Activated T-helper 2 cell treated with anti-CD3 and anti-CD28 coated beads, Interferon-gamma antibody, Interleukin-2, Interleukin-4, amounts not matched to agents 10 μg/mL and 5 μg/mL and 100 μg/mL, durations not matched to agents 14 hours and 24 hours and 36 hours (primary cell): ENCODE measurements around the gene PSORS1C2. TPM values are rescaled to one million over a fixed set of nuclear protein-coding genes. Genes with fewer than 3 reads are reported as not detected.
"Not testable (repeated sequence)": the region's sequence is repeated elsewhere in the genome, so short reads cannot be mapped to it uniquely, and the experiment has no call there.

ENCODE experiments used
- DNase-seq: peaks from one replicate; pipeline ENCODE4 v3.0.0; 2021; ENCODE audit warnings: low spot score
- H3K27ac Mint-ChIP-seq: one replicate; pipeline ENCODE4 v1.8.0; 2021; ENCODE audit warnings: mixed read lengths
- H3K27me3 Mint-ChIP-seq: one replicate; pipeline ENCODE4 v1.8.0; 2021; ENCODE audit warnings: low read depth, mixed read lengths
- H3K36me3 Mint-ChIP-seq: one replicate; pipeline ENCODE4 v1.8.0; 2021; ENCODE audit warnings: low read depth, mixed read lengths
- H3K4me1 Mint-ChIP-seq: one replicate; pipeline ENCODE4 v1.8.0; 2021; ENCODE audit warnings: low read depth, mixed read lengths
- H3K4me3 Mint-ChIP-seq: one replicate; pipeline ENCODE4 v1.8.0; 2021; ENCODE audit warnings: low read depth, mild to moderate bottlenecking, moderate library complexity, mixed read lengths
- H3K9me3 Mint-ChIP-seq: one replicate; pipeline ENCODE4 v1.8.0; 2021; ENCODE audit warnings: mixed read lengths
- intact Hi-C: fragments of 100-400 bp; cut with micrococcal nuclease; formaldehyde crosslinking; loops from one replicate; pipeline ENCODE4 v1.15.1; 2023
- total RNA-seq: library from RNA; stranded (reverse); gene quantifications from 2 replicates; pipeline ENCODE4 v1.2.3, GENCODE V29; 2022

The PSORS1C2 gene
- not detected in 2 replicates for total RNA-seq

- no peak for DNase-seq
- Mint-ChIP-seq H3K9me3 (no peaks in the 10 kb centered on the region), H3K36me3 (peaks cover 6% of the 10 kb centered on the region), H3K27ac (no peak within 1 kb of the TSS), H3K4me3 (no peak within 1 kb of the TSS), H3K4me1 (peaks cover 3% of the 10 kb centered on the region), H3K27me3 (peaks cover 2% of the 10 kb centered on the region)
- intact Hi-C loops = no loop called here
These were observed at the start of gene PSORS1C2 for GRCh38 chr6:31138982-31139381. PSORS1C2 (minus strand) TSS chr6:31139066; CDS start chr6:31139026, 40 bp downstream.

GRCh38 chr6:31187780-31188194, 48.9 kb upstream of the PSORS1C2 start:
- Mint-ChIP-seq H3K27me3 (no peaks in the 10 kb centered on the region), H3K9me3 (no peaks in the 10 kb centered on the region), H3K36me3 (no peaks in the 10 kb centered on the region), H3K27ac (no peak overlapping the region), H3K4me1 (peaks cover 6% of the 10 kb centered on the region), H3K4me3 (no peak overlapping the region)
- intact Hi-C loops = no loop called here
- DNase-seq = no peak

GRCh38 chr6:31186052-31186734, 47.3 kb upstream of the PSORS1C2 start:
- DNase-seq = no peak
- H3K4me1 Mint-ChIP-seq = peaks cover 6% of the 10 kb centered on the region
- intact Hi-C loops = no loop called here
- H3K36me3 Mint-ChIP-seq = no peaks in the 10 kb centered on the region
- no peaks in the 10 kb centered on the region for H3K9me3 Mint-ChIP-seq
- H3K27ac Mint-ChIP-seq = no peak overlapping the region
- no peaks in the 10 kb centered on the region for H3K27me3 Mint-ChIP-seq
- no peak overlapping the region for H3K4me3 Mint-ChIP-seq

- intact Hi-C loops, H3K27ac Mint-ChIP-seq, DNase-seq: not testable (repeated sequence)
These were observed 46.8 kb upstream of the PSORS1C2 start for GRCh38 chr6:31185695-31186051.

GRCh38 chr6:31183859-31184258, 45.0 kb upstream of the PSORS1C2 start:
- H3K9me3 Mint-ChIP-seq, H3K27me3 Mint-ChIP-seq, H3K27ac Mint-ChIP-seq: not testable (repeated sequence)

More at GRCh38 chr6:31185695-31186051, 46.8 kb upstream of the PSORS1C2 start:
- H3K4me3 Mint-ChIP-seq, H3K36me3 Mint-ChIP-seq, H3K9me3 Mint-ChIP-seq, H3K4me1 Mint-ChIP-seq, H3K27me3 Mint-ChIP-seq: not testable (repeated sequence)

GRCh38 chr6:31183287-31183686, 44.4 kb upstream of the PSORS1C2 start:
- H3K9me3 Mint-ChIP-seq, H3K27me3 Mint-ChIP-seq, intact Hi-C loops, DNase-seq, H3K4me3 Mint-ChIP-seq, H3K27ac Mint-ChIP-seq, H3K36me3 Mint-ChIP-seq: not testable (repeated sequence)
- H3K4me1 Mint-ChIP-seq = peaks cover 11% of the 10 kb centered on the region

More at GRCh38 chr6:31183859-31184258, 45.0 kb upstream of the PSORS1C2 start:
- H3K4me1 Mint-ChIP-seq, intact Hi-C loops, DNase-seq, H3K36me3 Mint-ChIP-seq, H3K4me3 Mint-ChIP-seq: not testable (repeated sequence)

- intact Hi-C loops = no loop called here
- H3K36me3 Mint-ChIP-seq = no peaks in the 10 kb centered on the region
- peaks cover 11% of the 10 kb centered on the region for H3K4me1 Mint-ChIP-seq
- H3K27ac Mint-ChIP-seq = no peak overlapping the region
- H3K9me3 Mint-ChIP-seq = no peaks in the 10 kb centered on the region
- no peak for DNase-seq
- H3K27me3 Mint-ChIP-seq = no peaks in the 10 kb centered on the region
- H3K4me3 Mint-ChIP-seq = peak overlapping the region; percentile 45
These were observed 41.6 kb upstream of the PSORS1C2 start for GRCh38 chr6:31180500-31180899.

GRCh38 chr6:31179896-31180295, 41.0 kb upstream of the PSORS1C2 start:
- H3K4me3 Mint-ChIP-seq = no peak overlapping the region
- H3K36me3 Mint-ChIP-seq = no peaks in the 10 kb centered on the region
- no peaks in the 10 kb centered on the region for H3K9me3 Mint-ChIP-seq
- DNase-seq = no peak
- H3K4me1 Mint-ChIP-seq = peaks cover 9% of the 10 kb centered on the region
- H3K27ac Mint-ChIP-seq = no peak overlapping the region
- intact Hi-C loops = no loop called here
- no peaks in the 10 kb centered on the region for H3K27me3 Mint-ChIP-seq

GRCh38 chr6:31179042-31179386, 40.1 kb upstream of the PSORS1C2 start:
- H3K4me1 Mint-ChIP-seq = peaks cover 9% of the 10 kb centered on the region
- no peaks in the 10 kb centered on the region for H3K9me3 Mint-ChIP-seq
- no peak overlapping the region for H3K4me3 Mint-ChIP-seq
- no peaks in the 10 kb centered on the region for H3K27me3 Mint-ChIP-seq
- H3K36me3 Mint-ChIP-seq = no peaks in the 10 kb centered on the region
- no peak for DNase-seq
- intact Hi-C loops = no loop called here
- no peak overlapping the region for H3K27ac Mint-ChIP-seq

- Mint-ChIP-seq H3K9me3 (no peaks in the 10 kb centered on the region), H3K4me3 (no peak overlapping the region)
- intact Hi-C loops = no loop called here
These were observed 39.5 kb upstream of the PSORS1C2 start for GRCh38 chr6:31178143-31179041.

GRCh38 chr6:31175971-31176370, 37.1 kb upstream of the PSORS1C2 start:
- H3K27me3 Mint-ChIP-seq = no peaks in the 10 kb centered on the region
- peaks cover 9% of the 10 kb centered on the region for H3K4me1 Mint-ChIP-seq
- H3K9me3 Mint-ChIP-seq = no peaks in the 10 kb centered on the region
- intact Hi-C loops = no loop called here
- H3K36me3 Mint-ChIP-seq = no peaks in the 10 kb centered on the region
- DNase-seq = no peak
- H3K27ac Mint-ChIP-seq = no peak overlapping the region
- H3K4me3 Mint-ChIP-seq = no peak overlapping the region

More at GRCh38 chr6:31178143-31179041, 39.5 kb upstream of the PSORS1C2 start:
- H3K27me3 Mint-ChIP-seq = no peaks in the 10 kb centered on the region
- H3K4me1 Mint-ChIP-seq = peaks cover 9% of the 10 kb centered on the region
- DNase-seq = no peak
- no peaks in the 10 kb centered on the region for H3K36me3 Mint-ChIP-seq
- H3K27ac Mint-ChIP-seq = no peak overlapping the region

GRCh38 chr6:31174378-31174777, 35.5 kb upstream of the PSORS1C2 start:
- DNase-seq = no peak
- intact Hi-C loops = no loop called here
- Mint-ChIP-seq H3K27me3 (no peaks in the 10 kb centered on the region), H3K27ac (no peak overlapping the region), H3K4me3 (no peak overlapping the region), H3K4me1 (peaks cover 9% of the 10 kb centered on the region), H3K36me3 (no peaks in the 10 kb centered on the region), H3K9me3 (no peaks in the 10 kb centered on the region)

- Mint-ChIP-seq H3K4me3 (no peak overlapping the region), H3K36me3 (no peaks in the 10 kb centered on the region), H3K27me3 (no peaks in the 10 kb centered on the region), H3K9me3 (no peaks in the 10 kb centered on the region), H3K4me1 (peaks cover 3% of the 10 kb centered on the region), H3K27ac (no peak overlapping the region)
- intact Hi-C loops = no loop called here
- DNase-seq = no peak
These were observed 34.5 kb upstream of the PSORS1C2 start for GRCh38 chr6:31173406-31173805.
